HG03103 (cell line): ENCODE results near the gene PRRG1.
"Not testable (repeated sequence)": the region's sequence is repeated elsewhere in the genome, so short reads cannot be mapped to it uniquely, and the experiment has no call there.

Experiments
- ATAC-seq: cut with Tn5 transposase; IDR thresholded peaks from one replicate; pipeline ENCODE4 v1.9.1; 2021; ENCODE audit warnings: low read depth; ENCODE audit not compliant: unreplicated experiment

PRRG1 gene

GRCh38 chrX:37462346-37462745 is 113.2 kb downstream of the PRRG1 start:
- no peak for ATAC-seq

- ATAC-seq: no peak
Measured at GRCh38 chrX:37468124-37468739, 119.1 kb downstream of the PRRG1 start.

GRCh38 chrX:37470711-37471110 is 121.5 kb downstream of the PRRG1 start:
- no peak for ATAC-seq

DNA sequence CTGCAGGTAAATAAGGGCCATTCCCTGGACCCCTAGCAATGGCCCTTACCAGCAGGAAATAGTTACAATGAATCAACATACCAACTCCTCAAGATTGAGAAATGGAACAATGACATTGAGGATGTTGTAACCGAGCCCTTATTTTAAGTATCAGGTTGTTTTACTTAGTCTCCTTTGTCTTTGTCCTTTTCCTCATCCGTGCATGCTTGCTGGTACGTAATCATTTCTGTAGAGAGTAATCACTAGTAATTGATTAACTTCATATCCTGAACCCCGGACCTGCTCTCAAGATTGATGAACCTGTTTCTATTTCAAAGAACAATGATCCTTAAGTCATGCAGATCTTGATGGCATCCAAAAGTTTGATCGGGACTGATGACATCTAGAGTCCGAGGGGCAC is 123.7 kb downstream of the PRRG1 start:
- no peak for ATAC-seq

GRCh38 chrX:37474478-37474877 is 125.3 kb downstream of the PRRG1 start:
- no peak for ATAC-seq

DNA sequence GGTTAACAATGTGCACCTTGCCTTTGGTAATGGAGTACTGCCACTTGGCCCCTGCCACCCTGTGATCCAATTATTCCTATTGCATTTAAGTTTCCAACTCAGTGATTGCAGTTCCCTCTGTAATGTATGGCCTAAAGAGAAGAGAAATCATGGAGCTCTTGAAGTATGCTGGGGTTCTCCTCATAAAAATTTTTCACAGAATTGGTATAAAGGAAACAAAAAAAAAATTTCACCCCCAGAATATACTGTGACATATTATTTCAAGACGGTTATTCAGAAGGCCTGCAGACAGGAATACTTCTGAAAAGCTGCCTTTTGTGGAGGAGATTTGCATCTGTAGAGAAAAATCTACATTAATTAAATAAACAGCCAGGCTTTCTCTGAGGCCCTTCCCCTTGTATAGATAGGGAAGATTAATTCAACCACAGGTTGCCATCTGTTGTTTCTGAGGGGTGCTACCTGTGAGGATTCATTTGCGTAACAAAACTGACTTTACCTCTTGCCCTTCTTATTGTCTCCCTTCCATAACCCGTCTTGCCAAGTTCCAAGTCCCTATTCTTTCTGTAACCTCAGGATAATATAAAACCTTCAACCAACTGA is 127.5 kb downstream of the PRRG1 start:
- no peak for ATAC-seq

DNA sequence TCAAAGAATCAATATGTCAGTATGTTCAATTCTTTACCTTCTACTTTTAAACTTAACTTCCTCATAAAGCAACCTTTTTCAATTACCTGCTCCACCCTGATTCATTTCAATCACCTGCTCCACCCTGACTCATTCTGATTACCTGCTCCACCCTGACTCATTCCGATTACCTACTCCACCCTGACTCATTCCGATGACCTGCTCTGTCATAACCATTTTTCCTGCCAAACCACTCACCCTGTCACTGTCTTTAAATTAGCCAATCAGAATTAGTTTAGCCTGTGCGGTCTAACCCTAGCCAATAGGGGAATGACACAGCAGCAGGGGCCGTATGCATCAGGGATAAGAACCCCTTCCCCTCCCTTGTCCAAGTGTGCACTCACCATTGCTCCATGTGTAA is 135.2 kb downstream of the PRRG1 start:
- not testable (repeated sequence) for ATAC-seq

DNA sequence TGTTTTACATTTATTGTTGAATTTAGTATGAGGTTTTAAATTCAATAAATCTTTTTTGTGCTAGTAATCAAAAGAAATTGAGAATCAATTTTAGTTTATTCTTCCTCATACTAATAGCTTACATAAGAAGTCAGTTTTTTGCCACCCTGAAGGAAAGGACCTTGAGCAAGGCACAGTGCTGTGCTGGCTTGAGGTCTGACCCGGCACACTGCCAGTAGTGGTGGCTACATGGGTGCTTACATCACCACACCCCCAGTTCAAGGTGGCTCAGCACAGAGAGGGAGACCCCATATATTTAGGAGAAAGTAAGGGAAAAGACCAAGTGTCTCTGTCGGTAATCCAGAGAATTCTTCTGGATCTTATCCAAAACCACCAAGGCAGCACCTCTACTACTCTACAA is 136.3 kb downstream of the PRRG1 start:
- ATAC-seq: no peak

DNA sequence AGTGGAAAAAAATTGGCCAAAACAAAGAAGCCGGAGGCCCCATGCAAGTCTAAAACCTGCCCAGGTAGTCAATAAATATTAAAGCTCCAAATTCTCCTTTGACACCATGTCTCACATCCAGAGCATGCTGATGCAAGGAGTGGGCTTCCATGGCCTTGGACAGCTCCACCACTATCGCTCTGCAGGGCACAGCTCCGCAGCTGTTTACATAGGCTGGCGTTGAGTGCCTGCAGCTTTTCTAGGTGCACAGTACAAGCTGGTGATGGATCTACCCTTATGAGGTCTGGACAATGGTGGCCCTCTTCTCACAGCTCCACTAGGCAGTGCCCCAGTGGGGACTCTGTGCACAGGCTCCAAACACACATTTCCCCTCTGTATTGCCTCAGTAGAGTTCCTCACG is 138.1 kb downstream of the PRRG1 start:
- ATAC-seq: no peak

DNA sequence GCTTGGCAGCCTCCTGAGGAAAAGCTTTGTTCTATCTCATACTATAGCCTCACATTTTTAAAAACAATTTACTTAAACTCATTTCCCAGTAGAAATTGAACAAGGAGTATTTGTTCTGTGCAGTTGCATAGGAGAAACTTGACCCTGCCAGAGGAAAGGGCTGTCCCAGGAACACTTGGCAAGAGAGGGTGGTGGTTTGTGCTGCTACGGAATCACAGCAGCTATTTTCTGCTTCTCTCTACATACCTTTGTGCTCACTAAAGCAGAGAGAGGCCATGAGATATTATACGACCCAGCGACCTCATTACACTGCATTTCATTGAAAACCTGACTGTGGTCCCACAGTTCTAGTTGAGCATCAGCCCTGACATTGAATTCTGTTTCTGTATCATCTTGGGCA is 139.2 kb downstream of the PRRG1 start:
- ATAC-seq: no peak

GRCh38 chrX:37491686-37492085 is 142.5 kb downstream of the PRRG1 start:
- no peak for ATAC-seq

DNA sequence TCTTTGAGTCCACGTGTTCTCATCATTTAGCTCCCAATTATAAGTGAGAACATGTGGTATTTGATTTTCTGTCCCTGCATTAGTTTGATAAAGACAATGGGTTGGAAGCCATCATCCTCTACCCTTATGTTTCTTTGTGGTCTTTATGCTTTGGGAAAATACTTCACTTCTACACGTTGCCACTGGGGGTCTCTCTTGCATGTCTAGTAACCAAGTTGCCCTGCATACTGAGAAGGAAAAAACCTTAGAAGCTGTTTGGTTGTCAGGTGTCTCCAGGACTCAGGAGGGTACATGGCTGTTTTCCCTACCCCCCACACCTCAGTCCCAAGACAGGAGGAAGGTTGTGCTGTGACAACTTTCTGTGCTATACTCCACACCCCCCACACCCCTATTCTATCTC is 146.6 kb downstream of the PRRG1 start:
- ATAC-seq: not testable (repeated sequence)

GRCh38 chrX:37497126-37497525 is 148.0 kb downstream of the PRRG1 start:
- ATAC-seq: not testable (repeated sequence)

DNA sequence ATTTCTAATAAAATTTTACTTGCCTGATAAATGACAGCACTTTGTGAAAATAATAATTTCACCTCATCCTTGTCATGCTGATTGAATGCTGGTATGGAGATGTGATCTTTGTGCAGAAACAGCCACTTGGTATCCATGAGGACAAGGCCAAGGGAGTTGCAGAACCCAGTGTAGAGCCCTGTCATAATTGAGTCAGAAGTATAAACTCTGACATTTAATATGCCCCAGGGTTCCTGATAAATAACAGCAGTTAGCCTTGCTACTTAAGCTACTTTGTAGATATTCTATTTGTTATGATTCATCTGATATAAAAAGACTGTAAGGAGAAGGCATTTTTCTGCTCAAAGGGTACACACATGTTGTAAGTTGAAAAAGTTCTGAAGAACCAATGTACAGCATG is 149.2 kb downstream of the PRRG1 start:
- not testable (repeated sequence) for ATAC-seq

- not testable (repeated sequence) for ATAC-seq
Measured at GRCh38 chrX:37499649-37500048, 150.5 kb downstream of the PRRG1 start.

- ATAC-seq: no peak
Measured at GRCh38 chrX:37504991-37505390, 155.8 kb downstream of the PRRG1 start.
